Measurements from ENCODE around the gene SLC25A14. TPM values are rescaled to one million over a fixed set of nuclear protein-coding genes. Genes with fewer than 3 reads are reported as not detected.
"Not testable (repeated sequence)": the region's sequence is repeated elsewhere in the genome, so short reads cannot be mapped to it uniquely, and the experiment has no call there.

SLC25A14 gene
- total RNA-seq, 3 donors from 2014 or later = 9.6 to 11.3 (median 10.9) TPM

- H3K27me3 Mint-ChIP-seq (ENCODE audit: low read depth); H3K36me3 Mint-ChIP-seq (ENCODE audit: insufficient read depth); DNase-seq; ATAC-seq; H3K9me3 Mint-ChIP-seq: not testable (repeated sequence)
- H3K4me3 Mint-ChIP-seq = peak overlapping the region; percentile 93
- peaks cover 15% of the 10 kb centered on the region for H3K4me1 Mint-ChIP-seq (ENCODE audit: low read depth)
These were observed 850 bp upstream of the SLC25A14 start for GRCh38 chrX:130338869-130339268.

DNA sequence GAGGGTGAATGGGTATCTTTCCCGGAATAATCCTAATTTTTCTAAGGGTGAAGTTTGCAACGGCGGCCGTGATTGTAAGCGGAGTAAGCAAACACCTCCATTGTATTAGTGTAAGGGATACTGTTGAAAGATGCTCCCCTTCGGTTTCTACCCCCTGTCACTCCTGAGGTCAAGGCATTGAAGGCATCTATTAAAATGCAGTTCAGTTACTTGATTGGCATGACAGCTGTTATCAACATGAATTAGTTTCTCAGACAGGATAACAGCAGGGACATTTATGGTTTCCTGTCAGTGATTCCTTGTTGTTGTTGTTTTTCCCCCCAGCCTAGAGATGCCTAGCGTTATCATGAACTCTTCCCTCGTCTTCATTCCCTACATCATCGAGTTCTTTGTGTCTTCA is 552 bp downstream of the SLC25A14 start:
- ATAC-seq = no peak
- no peak for DNase-seq
- H3K4me1 Mint-ChIP-seq (ENCODE audit: low read depth) = peaks cover 15% of the 10 kb centered on the region
- H3K4me3 Mint-ChIP-seq = peak overlapping the region; percentile 93
- peaks cover 1% of the 10 kb centered on the region for H3K36me3 Mint-ChIP-seq (ENCODE audit: insufficient read depth)
- H3K9me3 Mint-ChIP-seq = no peaks in the 10 kb centered on the region
- H3K27me3 Mint-ChIP-seq (ENCODE audit: low read depth) = no peaks in the 10 kb centered on the region

- H3K27me3 Mint-ChIP-seq (ENCODE audit: low read depth) = no peaks in the 10 kb centered on the region
These were observed 3.7 kb downstream of the SLC25A14 start for GRCh38 chrX:130343411-130343810.

DNA sequence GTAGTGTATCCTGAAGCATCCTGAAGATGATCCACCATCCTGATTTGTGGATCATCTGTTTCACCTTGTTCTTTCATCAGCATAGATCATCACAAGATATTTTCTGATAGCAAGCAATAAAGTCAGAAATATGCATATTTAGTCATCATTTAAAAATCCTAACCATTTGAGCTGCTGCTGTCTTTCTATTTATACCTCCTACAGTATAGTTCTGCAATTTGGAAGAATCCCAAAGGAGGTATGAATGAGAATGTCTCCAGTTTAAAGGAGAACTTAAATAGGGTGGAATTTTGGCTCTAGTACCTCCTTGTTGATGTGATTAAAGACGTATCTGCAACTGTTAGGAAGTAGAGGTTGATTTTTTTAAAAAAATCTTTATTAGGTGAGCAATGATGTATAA is 7.6 kb downstream of the SLC25A14 start:
- H3K9me3 Mint-ChIP-seq = no peaks in the 10 kb centered on the region

More at GRCh38 chrX:130343411-130343810, 3.7 kb downstream of the SLC25A14 start:
- Mint-ChIP-seq H3K9me3 (no peaks in the 10 kb centered on the region), H3K4me1 (ENCODE audit: low read depth) (peaks cover 15% of the 10 kb centered on the region), H3K4me3 (no peak overlapping the region), H3K36me3 (ENCODE audit: insufficient read depth) (peaks cover 1% of the 10 kb centered on the region)
- DNase-seq = no peak
- no peak for ATAC-seq

GRCh38 chrX:130351567-130351966 is 11.8 kb downstream of the SLC25A14 start:
- ATAC-seq (no peak), DNase-seq (no peak)
- peaks cover 22% of the 10 kb centered on the region for H3K36me3 Mint-ChIP-seq (ENCODE audit: insufficient read depth)
- H3K4me3 Mint-ChIP-seq = no peak overlapping the region
- no peaks in the 10 kb centered on the region for H3K4me1 Mint-ChIP-seq (ENCODE audit: low read depth)
- no peaks in the 10 kb centered on the region for H3K27me3 Mint-ChIP-seq (ENCODE audit: low read depth)
- H3K9me3 Mint-ChIP-seq = no peaks in the 10 kb centered on the region

More for the DNA sequence above, 7.6 kb downstream of the SLC25A14 start:
- Mint-ChIP-seq H3K4me1 (ENCODE audit: low read depth) (no peaks in the 10 kb centered on the region), H3K27me3 (ENCODE audit: low read depth) (no peaks in the 10 kb centered on the region), H3K36me3 (ENCODE audit: insufficient read depth) (peaks cover 14% of the 10 kb centered on the region), H3K4me3 (no peak overlapping the region)
- DNase-seq = no peak
- no peak for ATAC-seq

DNA sequence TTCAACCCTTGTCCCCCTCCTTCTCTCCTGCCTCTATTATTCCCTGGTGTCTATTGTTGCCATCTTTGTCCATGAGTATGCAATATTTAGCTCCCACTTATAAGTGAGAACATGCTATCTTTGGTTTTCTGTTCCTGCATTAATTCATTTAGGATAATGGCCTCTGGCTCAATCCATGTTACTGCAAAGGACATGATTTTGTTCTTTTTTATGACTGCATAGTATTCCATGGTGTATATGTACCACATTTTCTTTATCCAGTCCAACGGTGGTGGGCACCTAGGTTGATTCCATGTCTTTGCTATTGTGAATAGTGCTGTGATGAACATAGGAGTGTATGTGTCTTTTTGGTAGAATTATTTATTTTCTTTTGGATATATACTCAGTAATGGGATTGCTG is 12.3 kb downstream of the SLC25A14 start:
- not testable (repeated sequence) for ATAC-seq; H3K9me3 Mint-ChIP-seq; H3K4me1 Mint-ChIP-seq (ENCODE audit: low read depth); H3K27me3 Mint-ChIP-seq (ENCODE audit: low read depth); DNase-seq; H3K4me3 Mint-ChIP-seq
- peaks cover 25% of the 10 kb centered on the region for H3K36me3 Mint-ChIP-seq (ENCODE audit: insufficient read depth)

- Mint-ChIP-seq H3K4me1 (ENCODE audit: low read depth) (no peaks in the 10 kb centered on the region), H3K36me3 (ENCODE audit: insufficient read depth) (peaks cover 3% of the 10 kb centered on the region), H3K4me3 (no peak overlapping the region), H3K27me3 (ENCODE audit: low read depth) (no peaks in the 10 kb centered on the region), H3K9me3 (no peaks in the 10 kb centered on the region)
- DNase-seq (no peak), ATAC-seq (no peak)
These were observed 36.4 kb downstream of the SLC25A14 start for GRCh38 chrX:130376077-130376476.

DNA sequence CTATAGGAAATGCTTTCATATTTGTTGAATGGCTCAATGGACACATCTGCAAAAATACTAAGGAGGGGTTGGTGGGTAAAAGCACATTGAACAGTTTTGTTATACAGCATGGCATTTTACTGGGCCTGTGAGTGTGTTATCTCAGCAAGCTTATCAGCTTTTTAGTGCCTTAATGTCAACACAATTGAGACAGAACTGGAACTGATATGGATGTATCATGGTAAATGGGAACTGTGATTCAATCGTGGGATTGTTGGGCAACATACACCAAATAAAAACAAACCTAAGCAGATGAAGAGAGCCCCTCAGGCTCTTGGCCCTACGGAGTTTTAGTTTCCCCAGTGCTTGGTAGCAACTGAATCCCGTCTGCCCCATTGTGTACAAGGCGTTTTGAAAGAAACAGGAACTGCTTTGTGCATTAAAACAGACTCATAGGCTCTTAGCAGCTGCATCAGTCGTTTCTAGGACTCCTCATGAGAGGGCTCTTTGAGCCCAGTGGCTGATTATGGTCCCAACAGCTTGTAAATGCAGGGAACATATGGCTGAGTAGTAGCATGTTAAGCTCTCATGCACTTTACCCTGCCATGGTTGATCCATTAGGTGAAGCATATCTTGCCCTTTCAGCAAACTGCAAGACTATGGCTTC is 38.4 kb downstream of the SLC25A14 start:
- Mint-ChIP-seq H3K4me1 (ENCODE audit: low read depth) (no peaks in the 10 kb centered on the region), H3K9me3 (no peaks in the 10 kb centered on the region), H3K36me3 (ENCODE audit: insufficient read depth) (no peaks in the 10 kb centered on the region), H3K27me3 (ENCODE audit: low read depth) (peaks cover 2% of the 10 kb centered on the region), H3K4me3 (no peak overlapping the region)
- ATAC-seq (no peak), DNase-seq (no peak)

GRCh38 chrX:130385520-130385919 is 45.8 kb downstream of the SLC25A14 start, which contains the start of gene GPR119:
GPR119 (minus strand) TSS chrX:130385674; CDS start chrX:130385447, 227 bp downstream.
- Mint-ChIP-seq H3K4me3 (no peak within 1 kb of the TSS), H3K36me3 (ENCODE audit: insufficient read depth) (no peaks in the 10 kb centered on the region), H3K4me1 (ENCODE audit: low read depth) (no peaks in the 10 kb centered on the region), H3K27me3 (ENCODE audit: low read depth) (peaks cover 5% of the 10 kb centered on the region), H3K9me3 (no peaks in the 10 kb centered on the region)
- ATAC-seq = no peak
- no peak for DNase-seq

GRCh38 chrX:130386408-130386808 is 46.7 kb downstream of the SLC25A14 start:
- no peaks in the 10 kb centered on the region for H3K4me1 Mint-ChIP-seq (ENCODE audit: low read depth)
- DNase-seq (no peak), ATAC-seq (no peak)
- no peak overlapping the region for H3K4me3 Mint-ChIP-seq
- no peaks in the 10 kb centered on the region for H3K36me3 Mint-ChIP-seq (ENCODE audit: insufficient read depth)
- H3K27me3 Mint-ChIP-seq (ENCODE audit: low read depth) = peaks cover 5% of the 10 kb centered on the region
- H3K9me3 Mint-ChIP-seq = no peaks in the 10 kb centered on the region

GRCh38 chrX:130393451-130394074 is 53.8 kb downstream of the SLC25A14 start:
- Mint-ChIP-seq H3K27me3 (ENCODE audit: low read depth) (peaks cover 11% of the 10 kb centered on the region), H3K9me3 (no peaks in the 10 kb centered on the region), H3K4me1 (ENCODE audit: low read depth) (no peaks in the 10 kb centered on the region), H3K4me3 (no peak overlapping the region), H3K36me3 (ENCODE audit: insufficient read depth) (no peaks in the 10 kb centered on the region)
- ATAC-seq (no peak), DNase-seq (no peak)

GRCh38 chrX:130395341-130395740 is 55.6 kb downstream of the SLC25A14 start:
- Mint-ChIP-seq H3K9me3 (no peaks in the 10 kb centered on the region), H3K4me3 (no peak overlapping the region), H3K27me3 (ENCODE audit: low read depth) (peaks cover 11% of the 10 kb centered on the region), H3K4me1 (ENCODE audit: low read depth) (no peaks in the 10 kb centered on the region), H3K36me3 (ENCODE audit: insufficient read depth) (no peaks in the 10 kb centered on the region)
- ATAC-seq (no peak), DNase-seq (no peak)

GRCh38 chrX:130401415-130402207 is 61.9 kb downstream of the SLC25A14 start, which contains the start of gene RBMX2:
RBMX2 (plus strand) TSS chrX:130401987; CDS start chrX:130402033, 46 bp downstream.
- Mint-ChIP-seq H3K4me3 (peak within 1 kb of the TSS; percentile 96), H3K4me1 (ENCODE audit: low read depth) (peaks cover 18% of the 10 kb centered on the region), H3K36me3 (ENCODE audit: insufficient read depth) (no peaks in the 10 kb centered on the region), H3K9me3 (no peaks in the 10 kb centered on the region), H3K27me3 (ENCODE audit: low read depth) (peaks cover under 1% of the 10 kb centered on the region)
- DNase-seq = peak; percentile 54
- ATAC-seq = peak; percentile 95 to 96

DNA sequence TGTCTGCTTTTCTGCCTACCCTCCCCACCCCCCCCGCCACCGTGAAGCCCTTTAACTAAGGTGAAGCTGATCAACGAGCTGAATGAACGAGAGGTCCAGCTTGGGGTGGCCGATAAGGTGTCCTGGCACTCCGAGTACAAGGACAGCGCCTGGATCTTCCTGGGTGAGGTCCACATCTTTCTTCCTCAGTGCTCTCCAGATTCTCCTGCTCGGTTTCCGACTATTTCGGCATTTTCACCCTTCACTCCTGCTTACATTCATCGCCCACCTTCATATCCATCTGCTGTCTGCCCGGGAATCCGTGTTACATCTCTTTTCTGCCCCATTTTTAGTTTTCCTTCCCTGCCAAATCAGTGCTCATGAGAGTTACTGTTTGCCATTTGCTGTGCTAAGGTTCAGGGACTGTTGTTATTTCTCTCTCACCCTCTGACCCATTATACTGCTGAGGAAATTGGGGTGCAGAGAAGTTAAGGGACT is 62.5 kb downstream of the SLC25A14 start:
- H3K36me3 Mint-ChIP-seq (ENCODE audit: insufficient read depth) = no peaks in the 10 kb centered on the region
- ATAC-seq = no peak

More for the DNA sequence above, 62.5 kb downstream of the SLC25A14 start:
- Mint-ChIP-seq H3K9me3 (no peaks in the 10 kb centered on the region), H3K4me3 (peak overlapping the region; percentile 96), H3K27me3 (ENCODE audit: low read depth) (no peaks in the 10 kb centered on the region), H3K4me1 (ENCODE audit: low read depth) (peaks cover 18% of the 10 kb centered on the region)
- no peak for DNase-seq

Data from activated T-cell treated with anti-CD3 and anti-CD28 coated beads, Interleukin-2, amount 50 U/mL, for 4 hours (primary cell).